ENCODE results near the gene DIPK1B. TPM values are rescaled to one million over a fixed set of nuclear protein-coding genes. Genes with fewer than 3 reads are reported as not detected.
A peak's percentile ranks its signal among the peaks of the same experiment; 100 is the strongest.

DIPK1B gene
- total RNA-seq, 1 donor from 2014 or later = 172 TPM

GRCh38 chr9:136720251-136720897 lies 8.0 kb downstream of the DIPK1B start:
- no peak for DNase-seq

- DNase-seq = no peak
Observed at GRCh38 chr9:136720898-136721338, 8.5 kb downstream of the DIPK1B start.

GRCh38 chr9:136721339-136722092 lies 9.1 kb downstream of the DIPK1B start:
- peak; percentile 87 for DNase-seq

DNA sequence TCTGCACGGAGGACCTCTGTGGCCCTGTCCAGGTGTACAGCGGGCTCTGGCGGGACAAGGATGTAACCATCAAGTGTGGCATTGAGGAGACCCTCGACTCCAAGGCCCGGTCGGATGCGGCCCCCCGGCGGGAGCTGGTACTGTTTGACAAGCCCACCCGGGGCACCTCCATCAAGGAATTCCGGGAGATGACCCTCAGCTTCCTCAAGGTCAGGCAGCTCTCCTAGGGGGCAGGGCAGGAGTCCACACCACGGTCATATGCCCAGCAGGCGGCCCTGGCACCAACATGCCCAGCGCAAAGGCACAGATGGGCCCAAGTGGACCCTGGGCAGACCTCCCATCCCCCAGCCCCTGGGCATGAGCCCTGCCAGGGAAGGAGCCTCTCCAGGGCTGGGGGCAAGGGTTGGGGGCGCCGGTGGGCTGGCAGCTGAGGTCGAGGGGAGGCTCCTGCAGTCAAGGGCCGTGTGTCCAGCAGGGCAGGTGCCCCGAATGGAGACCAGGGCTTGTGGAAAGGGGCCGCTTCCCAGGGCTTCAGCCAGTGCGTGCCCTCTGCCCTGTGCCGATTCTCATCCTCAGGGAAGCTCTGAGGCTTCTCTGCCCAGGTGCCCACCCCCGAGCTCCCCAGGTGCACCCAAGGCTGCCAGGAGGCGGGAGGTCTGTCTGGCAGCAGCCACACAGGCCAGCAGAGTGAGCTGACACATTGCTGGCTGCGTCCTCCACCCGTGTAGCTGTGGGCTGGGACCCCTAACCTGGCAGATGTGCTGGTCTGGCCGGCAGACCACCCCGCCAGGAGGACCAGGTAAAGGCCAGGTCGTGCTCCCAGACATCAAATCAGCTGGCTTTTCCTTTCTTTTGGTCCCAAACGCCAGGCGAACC lies 10.0 kb downstream of the DIPK1B start:
- no peak for DNase-seq

GRCh38 chr9:136722969-136723356 lies 10.6 kb downstream of the DIPK1B start:
- peak; percentile 35 for DNase-seq

- DNase-seq = peak; percentile 22
Observed at GRCh38 chr9:136723362-136723976, 11.1 kb downstream of the DIPK1B start.

DNA sequence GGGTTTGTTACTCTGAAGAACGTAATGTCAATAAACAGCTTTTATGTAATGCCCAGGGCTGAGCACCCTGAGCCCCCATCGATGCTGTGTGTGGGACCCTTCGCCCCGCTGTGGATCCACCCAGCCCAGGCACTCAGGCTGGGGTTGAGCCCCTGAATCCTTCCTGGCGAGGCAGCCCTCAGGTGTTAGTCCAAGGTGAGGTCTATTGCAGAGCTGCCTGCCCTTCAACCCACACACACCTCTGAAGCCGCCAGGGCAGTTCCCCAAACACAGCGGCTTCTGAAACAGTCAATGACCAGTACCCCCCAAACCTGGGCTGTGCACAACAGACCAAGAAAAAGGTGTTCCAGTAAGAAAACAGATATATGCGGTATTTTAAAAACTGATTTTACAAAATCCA lies 11.6 kb downstream of the DIPK1B start:
- no peak for DNase-seq

DNA sequence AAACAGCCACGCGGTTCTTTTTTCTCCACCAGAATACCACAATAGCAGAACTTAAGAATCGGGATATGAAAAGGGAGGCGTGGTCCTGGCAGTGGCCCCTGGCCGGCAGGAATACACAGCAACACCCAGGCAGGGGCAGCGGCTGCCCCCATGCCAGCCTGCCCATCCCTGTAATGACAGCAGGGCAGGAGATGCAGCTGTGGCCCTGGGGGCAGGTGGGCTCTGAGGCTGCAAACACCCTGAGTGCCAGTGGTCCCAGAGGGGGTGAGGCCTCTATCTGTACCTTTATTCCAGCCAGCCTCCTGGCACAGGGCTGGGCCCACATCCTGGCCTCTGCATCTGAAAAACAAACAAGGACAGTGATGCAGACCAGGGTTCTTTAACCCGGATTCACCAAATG lies 12.4 kb downstream of the DIPK1B start:
- DNase-seq = no peak

DNA sequence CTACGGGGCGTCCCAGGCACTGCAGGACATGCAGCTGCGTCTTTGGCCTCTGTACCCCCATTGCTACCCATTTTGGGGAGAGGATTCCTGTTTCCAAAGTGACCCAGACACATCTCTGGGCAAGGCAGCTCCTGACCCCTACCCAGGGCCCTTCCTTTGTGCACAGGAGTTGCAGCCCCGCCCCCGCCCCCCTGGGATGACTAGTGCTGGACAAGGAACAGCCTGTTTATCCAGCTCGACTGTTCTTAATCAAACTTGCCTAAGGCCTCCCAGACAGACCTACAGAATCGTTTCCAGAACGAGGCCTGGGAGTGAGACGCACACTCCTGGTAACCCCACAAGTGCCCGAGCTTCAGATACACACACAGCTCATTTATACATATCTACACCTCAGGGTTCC lies 13.2 kb downstream of the DIPK1B start:
- peak; percentile 65 for DNase-seq

DNA sequence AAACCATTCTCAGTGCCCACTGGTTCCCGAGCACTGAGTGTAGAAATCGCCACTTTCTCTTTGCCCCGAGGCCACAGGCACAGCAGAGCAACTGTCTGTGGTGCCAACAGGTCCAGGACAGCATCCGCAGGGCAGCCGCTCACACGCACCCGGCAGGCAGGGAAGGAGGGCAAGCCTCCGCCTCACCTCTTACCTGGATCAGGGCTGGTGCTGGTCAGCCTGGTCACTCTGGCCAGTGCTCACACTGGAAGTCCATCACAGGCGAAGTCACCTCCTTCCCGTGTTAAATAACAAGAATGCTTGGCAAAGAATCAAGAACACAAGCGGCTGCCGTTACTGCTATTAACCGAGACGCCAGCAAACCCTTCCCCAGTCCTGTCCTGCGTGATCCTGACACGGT lies 13.7 kb downstream of the DIPK1B start:
- peak; percentile 64 for DNase-seq

- DNase-seq = peak; percentile 58
Observed at GRCh38 chr9:136726631-136727191, 14.3 kb downstream of the DIPK1B start.

GRCh38 chr9:136728080-136728547 lies 15.7 kb downstream of the DIPK1B start:
- DNase-seq = peak; percentile 93

DNA sequence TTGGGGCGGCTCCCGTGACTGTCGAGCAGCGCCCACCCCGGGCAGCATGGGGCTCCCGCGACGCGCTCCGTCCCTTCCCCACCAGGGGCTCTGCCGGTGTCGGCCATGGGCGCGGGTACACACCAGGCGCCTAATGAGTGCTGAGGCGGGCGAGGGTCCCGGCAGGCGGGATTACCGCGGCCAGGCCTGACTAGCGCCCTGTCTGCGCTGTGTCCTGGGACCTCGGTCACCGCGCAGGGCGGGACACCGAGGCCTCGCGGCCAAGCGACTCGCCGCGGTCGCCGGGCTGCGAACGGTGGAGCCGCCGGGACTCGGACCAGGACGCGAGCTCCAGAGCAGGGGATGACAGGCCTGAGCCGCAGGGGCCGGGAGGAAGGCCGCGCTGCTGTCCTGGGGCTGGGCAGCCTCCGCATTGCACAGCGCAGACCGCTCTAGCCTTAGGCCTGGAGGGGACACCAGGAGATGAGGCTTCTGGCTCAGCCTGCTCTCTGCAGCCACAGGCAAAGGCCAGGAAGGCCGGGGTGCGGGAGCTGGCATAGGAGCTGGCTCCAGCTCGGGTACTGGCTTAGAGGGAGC lies 16.3 kb downstream of the DIPK1B start:
- peak; percentile 60 for DNase-seq

DNA sequence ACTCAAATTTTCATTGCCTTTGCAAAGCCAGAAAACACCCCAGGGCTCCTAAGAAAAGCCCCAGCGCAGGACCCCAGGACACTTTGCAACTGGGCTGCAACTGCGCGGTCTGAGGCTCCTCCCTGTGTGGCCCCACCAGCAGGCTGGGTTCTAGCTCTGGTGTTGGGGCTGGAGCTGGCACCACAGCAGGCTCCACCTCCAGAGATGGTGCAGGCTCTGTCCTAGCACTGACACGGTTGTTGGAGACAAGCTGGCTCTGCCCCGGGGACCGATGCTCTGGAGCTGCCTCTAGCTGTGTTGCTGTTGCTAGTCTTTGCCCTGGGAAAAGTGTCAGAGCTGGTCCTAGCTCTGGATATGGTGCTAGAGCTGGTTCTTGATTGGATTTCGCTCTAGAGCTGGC lies 16.8 kb downstream of the DIPK1B start:
- DNase-seq = no peak

DNA sequence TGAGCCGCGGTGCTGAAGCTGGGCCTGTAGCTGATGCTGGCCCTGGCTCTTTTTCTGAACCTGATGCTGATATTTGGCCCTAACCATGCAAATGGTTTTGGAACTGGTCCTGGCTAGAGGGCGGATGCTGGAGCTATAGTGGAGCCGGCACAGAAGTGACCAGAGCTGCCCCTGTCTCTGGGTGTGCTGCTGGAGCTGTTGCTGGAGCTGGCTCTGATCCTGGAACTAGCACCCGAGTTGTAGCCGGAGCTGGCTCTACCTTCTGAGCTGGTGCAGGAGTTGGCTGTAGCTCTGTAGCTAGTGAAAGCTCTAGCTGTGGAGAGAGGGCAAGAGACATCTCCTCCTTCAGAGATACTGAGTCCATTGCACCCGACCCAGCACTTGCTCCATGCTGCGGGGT lies 17.6 kb downstream of the DIPK1B start:
- no peak for DNase-seq

GRCh38 chr9:136732444-136733178 lies 20.2 kb downstream of the DIPK1B start:
- no peak for DNase-seq

GRCh38 chr9:136733611-136734010 lies 21.2 kb downstream of the DIPK1B start:
- no peak for DNase-seq

GRCh38 chr9:136734837-136735496 lies 22.6 kb downstream of the DIPK1B start:
- DNase-seq = no peak

- no peak for DNase-seq
Observed at GRCh38 chr9:136735812-136736480, 23.6 kb downstream of the DIPK1B start.

DNA sequence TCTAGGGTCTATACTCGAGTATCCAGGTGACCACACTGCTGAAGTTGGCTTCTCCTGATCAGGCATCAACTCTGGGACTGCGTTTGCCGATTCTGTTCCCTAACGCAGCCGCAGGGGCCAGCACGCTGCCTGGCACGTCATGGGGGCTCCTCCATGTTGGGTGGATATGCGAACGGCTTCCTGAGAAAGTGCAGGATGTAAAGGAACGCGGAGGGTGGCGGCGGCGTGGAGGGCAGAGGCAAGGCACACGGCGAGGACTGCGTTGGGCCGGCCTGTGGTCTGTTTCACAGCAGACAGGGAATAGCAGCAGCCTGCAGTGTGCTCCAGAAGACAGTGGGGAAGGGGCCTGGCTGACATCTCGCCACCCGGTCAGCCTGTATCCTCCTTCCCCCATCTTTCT lies 26.6 kb downstream of the DIPK1B start:
- DNase-seq = no peak
